A549 (cell line): ENCODE data around the gene SLCO3A1. TPM values are rescaled to one million over a fixed set of nuclear protein-coding genes. Genes with fewer than 3 reads are reported as not detected.

ENCODE experiments used
- ATAC-seq, 2 experiments: fragments of 200-7000 bp in 1 of 2; fragments of >200 bp in 1 of 2; cut with Nextera tagmentation in 1 of 2; cut with Tn5 transposase in 1 of 2; 3 replicates each; pipeline versions ENCODE4 v1.8.0 to v1.9.1; 2018 to 2020; ENCODE audit warnings: mild to moderate bottlenecking in 1 of 2, moderate library complexity in 1 of 2
- CTCF ChIA-PET: fragments of 300-600 bp; sonication (Branson Sonifier 250); formaldehyde crosslinking; extraction: SDS; loops from one replicate; lab custom pipeline; 2021; ENCODE audit warnings: antibody characterized with exemption, inconsistent platforms; lab: Yijun Ruan, JAX
- POLR2A ChIA-PET: fragments of 350-600 bp; formaldehyde crosslinking; extraction: SDS; loops from one replicate; lab custom pipeline; 2021; ENCODE audit warnings: antibody characterized with exemption, inconsistent platforms; lab: Yijun Ruan, JAX
- DNase-seq, 2 experiments: peaks; one replicate each; pipeline versions ENCODE4 v3.0.0 to v3.0.0-alpha.2; 2011 to 2016; ENCODE audit warnings: low read depth in 1 of 2, low spot score in 1 of 2
- FAIRE-seq: peaks from 2 replicates; lab custom pipeline; 2011; peaks lifted over from hg19 to GRCh38; lab: Jason Lieb, UNC
- H3K27ac ChIP-seq, 2 experiments: fragments of >200 bp; sonication (Bioruptor Twin); formaldehyde crosslinking; 3 replicates each; pipeline ENCODE4 v1.5.1; 2016 to 2017
- H3K4me1 ChIP-seq: fragments of >200 bp; sonication (Bioruptor Twin); formaldehyde crosslinking; 3 replicates; pipeline ENCODE4 v1.6.1; 2016
- H3K4me2 ChIP-seq: fragments of >200 bp; sonication (Bioruptor Twin); formaldehyde crosslinking; 3 replicates; pipeline ENCODE4 v1.6.1; 2016
- H3K4me3 ChIP-seq: fragments of >200 bp; sonication (Bioruptor Twin); formaldehyde crosslinking; 3 replicates; pipeline ENCODE4 v1.5.1; 2016
- H3K9me3 ChIP-seq: fragments of >200 bp; sonication (Bioruptor Twin); formaldehyde crosslinking; 3 replicates; pipeline ENCODE4 v1.6.1; 2016
- EHMT2 ChIP-seq: fragments of 200-600 bp; sonication (generic); IDR thresholded peaks from 2 replicates; pipeline ENCODE4 v1.6.1; 2016; ENCODE audit warnings: antibody characterized with exemption, low read depth, mild to moderate bottlenecking, moderate library complexity
- EP300 ChIP-seq, 2 experiments: fragments of >200 bp; sonication (Bioruptor Twin); formaldehyde crosslinking; IDR thresholded peaks; 2 replicates in 1 of 2; 3 replicates in 1 of 2; pipeline ENCODE4 v1.6.1; 2016 to 2017
- HOXB5 ChIP-seq: fragments of 250-450 bp; sonication (Bioruptor Pico); IDR thresholded peaks from 2 replicates; pipeline ENCODE4 v1.5.0; 2020; ENCODE audit warnings: mild to moderate bottlenecking, moderate library complexity
- MAZ ChIP-seq: fragments of 150-350 bp; IDR thresholded peaks from 2 replicates; pipeline ENCODE4 v1.6.1; 2014; ENCODE audit warnings: antibody characterized with exemption, low read depth, low read length, borderline replicate concordance
- NFE2L2 ChIP-seq: fragments of 150-350 bp; conservative IDR thresholded peaks from 2 replicates; pipeline ENCODE4 v1.6.1; 2014; ENCODE audit warnings: low read length
- NPAS2 ChIP-seq: fragments of 250-450 bp; sonication (Bioruptor Pico); IDR thresholded peaks from 2 replicates; pipeline ENCODE4 v1.8.0; 2022; ENCODE audit warnings: mild to moderate bottlenecking, moderate library complexity, borderline replicate concordance
- POLR2AphosphoS2 ChIP-seq: conservative IDR thresholded peaks from 2 replicates; pipeline ENCODE4 v1.6.1; 2012; ENCODE audit warnings: low read length, improper control_type of control experiment, inconsistent platforms
- RFX5 ChIP-seq: fragments of 450-650 bp; IDR thresholded peaks from 2 replicates; pipeline ENCODE4 v1.7.1; 2014; ENCODE audit warnings: antibody characterized with exemption, mild to moderate bottlenecking, moderate library complexity
- SMC3 ChIP-seq: fragments of >200 bp; sonication (Bioruptor Twin); formaldehyde crosslinking; IDR thresholded peaks from 3 replicates; pipeline ENCODE4 v1.6.1; 2018; ENCODE audit warnings: inconsistent platforms
- ZNF302 ChIP-seq: fragments of 250-450 bp; sonication (Bioruptor Pico); IDR thresholded peaks from 2 replicates; pipeline ENCODE4 v1.9.0; 2021; ENCODE audit warnings: inconsistent platforms, mild to moderate bottlenecking, moderate library complexity
- ZSCAN20 ChIP-seq: fragments of 250-450 bp; sonication (Bioruptor Pico); IDR thresholded peaks from 2 replicates; pipeline ENCODE4 v1.8.0; 2022; ENCODE audit warnings: mild to moderate bottlenecking, moderate library complexity
- WGBS: methylation state at CpG from one replicate; pipeline ENCODE4 v1.1.6; 2017; ENCODE audit errors: missing lambda C conversion rate; 5-methylcytosine and 5-hydroxymethylcytosine counted together
- polyA plus RNA-seq, 4 experiments: library from polyadenylated mRNA; depleted of rRNA in 3 of 4; stranded (reverse); fragments of >200 nt; fragmentation: RNase III in 1 of 4; extraction: RNeasy Plus Mini Kit Qiagen cat#74134 plus additional on column Dnase treatment in 1 of 4; gene quantifications; 2 replicates in 3 of 4; 3 replicates in 1 of 4; pipeline ENCODE4 v1.2.3, GENCODE V29; 2011 to 2017
- TF ChIP-seq, protein P1 (sequence below): IDR thresholded peaks from 2 replicates; pipeline ENCODE4 v1.6.1; 2012; ENCODE audit warnings: low read depth, borderline replicate concordance
- TF ChIP-seq, protein P2 (sequence below): fragments of >200 bp; sonication (Bioruptor Twin); formaldehyde crosslinking; IDR thresholded peaks from 2 replicates; pipeline ENCODE4 v1.6.1; 2016
- TF ChIP-seq, protein P3 (sequence below): fragments of 250-450 bp; sonication (Bioruptor Pico); IDR thresholded peaks from 2 replicates; pipeline ENCODE4 v1.5.0; 2021; ENCODE audit warnings: mild to moderate bottlenecking, moderate library complexity, borderline replicate concordance
- TF ChIP-seq, protein P4 (sequence below): fragments of 250-450 bp; sonication (Bioruptor Pico); IDR thresholded peaks from 2 replicates; pipeline ENCODE4 v1.5.0; 2020; ENCODE audit warnings: low read depth, mild to moderate bottlenecking, moderate library complexity
- TF ChIP-seq, protein P5 (sequence below): fragments of 150-350 bp; IDR thresholded peaks from 2 replicates; pipeline ENCODE4 v1.6.1; 2014; ENCODE audit warnings: low read depth, mild to moderate bottlenecking, low read length
- TF ChIP-seq, protein P6 (sequence below): fragments of 200-600 bp; sonication (generic); IDR thresholded peaks from 2 replicates; pipeline ENCODE4 v1.6.1; 2016; ENCODE audit warnings: antibody characterized with exemption, mild to moderate bottlenecking, moderate library complexity
- TF ChIP-seq, protein P7 (sequence below): fragments of >200 bp; sonication (Bioruptor Twin); formaldehyde crosslinking; IDR thresholded peaks from 3 replicates; pipeline ENCODE4 v1.5.1; 2016

Gene SLCO3A1
- polyA plus RNA-seq, 2 of the 4 experiments (the other 2 are of a cell fraction), result 16.8 to 17.0 TPM

DNA sequence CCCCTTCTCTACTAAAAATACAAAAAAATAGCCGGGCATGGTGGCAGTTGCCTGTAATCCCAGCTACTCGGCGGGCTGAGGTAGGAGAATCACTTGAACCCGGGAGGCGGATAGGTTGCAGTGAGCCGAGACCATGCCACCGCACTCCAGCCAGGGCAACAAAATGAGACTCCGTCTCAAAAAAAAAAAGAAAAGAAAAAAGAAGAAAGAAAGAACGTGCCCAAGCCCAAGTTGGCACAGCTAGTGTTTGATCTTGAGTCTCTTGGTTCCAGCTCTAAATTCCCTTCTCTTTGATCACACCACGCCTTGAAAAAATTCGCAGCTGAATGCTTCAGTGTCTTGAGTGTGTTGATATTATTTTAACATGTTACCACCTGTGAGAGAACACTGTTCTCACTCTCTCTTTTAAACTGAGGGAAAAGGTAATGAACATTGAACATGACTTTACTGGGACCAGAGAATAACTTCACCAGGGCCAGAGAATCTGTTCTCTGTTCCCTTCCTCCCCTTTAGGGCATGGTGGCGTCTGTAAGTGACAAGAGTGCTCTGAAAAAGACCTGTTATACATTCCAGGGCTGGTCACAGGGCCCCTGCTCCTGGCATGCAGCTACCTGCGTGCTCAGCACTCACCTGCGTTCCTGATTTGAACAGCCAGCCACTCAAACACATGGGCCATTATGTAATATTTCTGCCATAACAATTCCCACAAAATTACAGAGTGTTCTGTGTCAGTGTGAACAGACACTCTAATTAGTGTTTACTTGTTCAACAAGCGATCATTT is 19.0 kb downstream of the SLCO3A1 start:
- Histone ChIP-seq H3K27ac (no peak overlapping the region), H3K4me1 (peaks cover 8% of the 10 kb centered on the region), H3K9me3 (no peaks in the 10 kb centered on the region), H3K4me2 (no peak overlapping the region), H3K4me3 (no peak overlapping the region)
- 84% methylated on average over 15 of the region's 15 CpGs for WGBS
- FAIRE-seq (no peak), ATAC-seq (no peak), DNase-seq (no peak)
- TF ChIP-seq ZNF302 (CRISPR knock-in tag), result no peak
- no peak for TF ChIP-seq NPAS2
- CTCF ChIA-PET, result interaction anchor here (0.9 to 1.1 kb wide), 3 partner anchors 19 to 209 kb away, joined by 3 to 4 read pairs (median 4); partner anchors contain the start of gene SLCO3A1
- POLR2A ChIA-PET, result no interaction called here

DNA sequence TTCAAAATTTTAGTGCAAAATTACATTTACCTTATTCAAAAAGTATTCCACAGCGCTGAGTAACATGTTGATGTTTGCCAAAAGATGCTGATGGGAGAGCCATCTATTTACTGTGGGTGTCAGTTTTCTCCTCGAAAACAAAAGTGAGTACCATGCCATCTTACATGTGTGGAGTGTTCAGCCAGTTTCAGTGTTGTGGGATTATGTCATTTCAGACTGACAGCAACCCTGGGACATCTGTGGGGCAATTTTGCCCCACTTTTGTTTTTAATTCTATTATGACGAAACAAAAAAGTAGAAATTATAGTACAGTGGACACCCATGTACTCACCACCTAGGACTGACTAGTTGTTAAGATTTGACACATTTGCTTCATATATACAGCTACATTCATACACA is 19.6 kb downstream of the SLCO3A1 start:
- DNase-seq, result no peak
- no peak for FAIRE-seq
- no peak overlapping the region for H3K27ac ChIP-seq
- no peak overlapping the region for H3K4me3 ChIP-seq
- 67% methylated on average over 3 of the region's 3 CpGs for WGBS
- ATAC-seq, result no peak
- CTCF ChIA-PET, result interaction anchor here (0.9 to 1.1 kb wide), 2 partner anchors 19 to 208 kb away, joined by 3 to 4 read pairs; partner anchors contain the start of gene SLCO3A1
- peaks cover 2% of the 10 kb centered on the region for H3K4me1 ChIP-seq
- TF ChIP-seq, protein P1, sequence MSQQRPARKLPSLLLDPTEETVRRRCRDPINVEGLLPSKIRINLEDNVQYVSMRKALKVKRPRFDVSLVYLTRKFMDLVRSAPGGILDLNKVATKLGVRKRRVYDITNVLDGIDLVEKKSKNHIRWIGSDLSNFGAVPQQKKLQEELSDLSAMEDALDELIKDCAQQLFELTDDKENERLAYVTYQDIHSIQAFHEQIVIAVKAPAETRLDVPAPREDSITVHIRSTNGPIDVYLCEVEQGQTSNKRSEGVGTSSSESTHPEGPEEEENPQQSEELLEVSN, result no peak
- TF ChIP-seq, protein P2, sequence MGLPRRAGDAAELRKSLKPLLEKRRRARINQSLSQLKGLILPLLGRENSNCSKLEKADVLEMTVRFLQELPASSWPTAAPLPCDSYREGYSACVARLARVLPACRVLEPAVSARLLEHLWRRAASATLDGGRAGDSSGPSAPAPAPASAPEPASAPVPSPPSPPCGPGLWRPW, result no peak
- TF ChIP-seq, all 56 proteins: peak for 0
- Histone ChIP-seq H3K9me3 (no peaks in the 10 kb centered on the region), H3K4me2 (no peak overlapping the region)
- POLR2A ChIA-PET, result no interaction called here

DNA sequence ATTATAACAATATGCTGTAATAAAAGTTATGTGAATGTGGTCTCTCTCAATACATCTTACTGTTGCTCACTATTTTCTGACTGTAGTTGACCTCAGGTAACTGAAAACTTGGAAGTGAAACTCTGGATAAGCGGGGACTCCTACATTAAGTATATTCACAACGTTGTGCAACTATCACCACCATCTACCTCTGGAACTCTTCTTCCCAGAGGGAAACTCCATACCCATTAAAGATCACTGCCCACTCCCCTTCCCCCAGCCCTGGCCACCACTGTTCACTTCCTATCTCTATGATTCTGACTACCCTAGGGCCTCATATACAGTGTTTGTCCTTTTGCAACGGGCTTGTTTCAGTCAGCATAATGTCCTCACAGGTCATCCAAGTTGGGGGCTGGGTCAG is 20.7 kb downstream of the SLCO3A1 start:
- FAIRE-seq, result no peak
- Histone ChIP-seq H3K27ac (no peak overlapping the region), H3K4me3 (no peak overlapping the region), H3K4me1 (no peaks in the 10 kb centered on the region), H3K4me2 (no peak overlapping the region), H3K9me3 (no peaks in the 10 kb centered on the region)
- ATAC-seq, result no peak
- WGBS, result 74% methylated on average over 3 of the region's 3 CpGs
- POLR2A ChIA-PET, result no interaction called here
- CTCF ChIA-PET, result interaction anchor here (1.1 to 2.2 kb wide), 4 partner anchors 18 to 23 kb away, joined by 3 to 6 read pairs (median 4); partner anchors contain the start of gene SLCO3A1
- no peak for DNase-seq
- TF ChIP-seq EHMT2 (no peak), NFE2L2 (no peak), ZNF302 (CRISPR knock-in tag) (no peak), MAZ (no peak), RFX5 (no peak), POLR2AphosphoS2 (no peak), ZSCAN20 (CRISPR knock-in tag) (no peak), EP300 (IDR thresholded peaks at IDR 0.05) (no peak), HOXB5 (CRISPR knock-in tag) (no peak), SMC3 (no peak)
- TF ChIP-seq, protein P3, sequence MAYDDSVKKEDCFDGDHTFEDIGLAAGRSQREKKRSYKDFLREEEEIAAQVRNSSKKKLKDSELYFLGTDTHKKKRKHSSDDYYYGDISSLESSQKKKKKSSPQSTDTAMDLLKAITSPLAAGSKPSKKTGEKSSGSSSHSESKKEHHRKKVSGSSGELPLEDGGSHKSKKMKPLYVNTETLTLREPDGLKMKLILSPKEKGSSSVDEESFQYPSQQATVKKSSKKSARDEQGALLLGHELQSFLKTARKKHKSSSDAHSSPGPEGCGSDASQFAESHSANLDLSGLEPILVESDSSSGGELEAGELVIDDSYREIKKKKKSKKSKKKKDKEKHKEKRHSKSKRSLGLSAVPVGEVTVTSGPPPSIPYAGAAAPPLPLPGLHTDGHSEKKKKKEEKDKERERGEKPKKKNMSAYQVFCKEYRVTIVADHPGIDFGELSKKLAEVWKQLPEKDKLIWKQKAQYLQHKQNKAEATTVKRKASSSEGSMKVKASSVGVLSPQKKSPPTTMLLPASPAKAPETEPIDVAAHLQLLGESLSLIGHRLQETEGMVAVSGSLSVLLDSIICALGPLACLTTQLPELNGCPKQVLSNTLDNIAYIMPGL (CRISPR knock-in tag), result no peak
- TF ChIP-seq, protein P4, sequence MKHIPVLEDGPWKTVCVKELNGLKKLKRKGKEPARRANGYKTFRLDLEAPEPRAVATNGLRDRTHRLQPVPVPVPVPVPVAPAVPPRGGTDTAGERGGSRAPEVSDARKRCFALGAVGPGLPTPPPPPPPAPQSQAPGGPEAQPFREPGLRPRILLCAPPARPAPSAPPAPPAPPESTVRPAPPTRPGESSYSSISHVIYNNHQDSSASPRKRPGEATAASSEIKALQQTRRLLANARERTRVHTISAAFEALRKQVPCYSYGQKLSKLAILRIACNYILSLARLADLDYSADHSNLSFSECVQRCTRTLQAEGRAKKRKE (CRISPR knock-in tag), result no peak
- TF ChIP-seq, protein P5, sequence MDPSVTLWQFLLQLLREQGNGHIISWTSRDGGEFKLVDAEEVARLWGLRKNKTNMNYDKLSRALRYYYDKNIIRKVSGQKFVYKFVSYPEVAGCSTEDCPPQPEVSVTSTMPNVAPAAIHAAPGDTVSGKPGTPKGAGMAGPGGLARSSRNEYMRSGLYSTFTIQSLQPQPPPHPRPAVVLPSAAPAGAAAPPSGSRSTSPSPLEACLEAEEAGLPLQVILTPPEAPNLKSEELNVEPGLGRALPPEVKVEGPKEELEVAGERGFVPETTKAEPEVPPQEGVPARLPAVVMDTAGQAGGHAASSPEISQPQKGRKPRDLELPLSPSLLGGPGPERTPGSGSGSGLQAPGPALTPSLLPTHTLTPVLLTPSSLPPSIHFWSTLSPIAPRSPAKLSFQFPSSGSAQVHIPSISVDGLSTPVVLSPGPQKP, result no peak
- TF ChIP-seq, protein P6, sequence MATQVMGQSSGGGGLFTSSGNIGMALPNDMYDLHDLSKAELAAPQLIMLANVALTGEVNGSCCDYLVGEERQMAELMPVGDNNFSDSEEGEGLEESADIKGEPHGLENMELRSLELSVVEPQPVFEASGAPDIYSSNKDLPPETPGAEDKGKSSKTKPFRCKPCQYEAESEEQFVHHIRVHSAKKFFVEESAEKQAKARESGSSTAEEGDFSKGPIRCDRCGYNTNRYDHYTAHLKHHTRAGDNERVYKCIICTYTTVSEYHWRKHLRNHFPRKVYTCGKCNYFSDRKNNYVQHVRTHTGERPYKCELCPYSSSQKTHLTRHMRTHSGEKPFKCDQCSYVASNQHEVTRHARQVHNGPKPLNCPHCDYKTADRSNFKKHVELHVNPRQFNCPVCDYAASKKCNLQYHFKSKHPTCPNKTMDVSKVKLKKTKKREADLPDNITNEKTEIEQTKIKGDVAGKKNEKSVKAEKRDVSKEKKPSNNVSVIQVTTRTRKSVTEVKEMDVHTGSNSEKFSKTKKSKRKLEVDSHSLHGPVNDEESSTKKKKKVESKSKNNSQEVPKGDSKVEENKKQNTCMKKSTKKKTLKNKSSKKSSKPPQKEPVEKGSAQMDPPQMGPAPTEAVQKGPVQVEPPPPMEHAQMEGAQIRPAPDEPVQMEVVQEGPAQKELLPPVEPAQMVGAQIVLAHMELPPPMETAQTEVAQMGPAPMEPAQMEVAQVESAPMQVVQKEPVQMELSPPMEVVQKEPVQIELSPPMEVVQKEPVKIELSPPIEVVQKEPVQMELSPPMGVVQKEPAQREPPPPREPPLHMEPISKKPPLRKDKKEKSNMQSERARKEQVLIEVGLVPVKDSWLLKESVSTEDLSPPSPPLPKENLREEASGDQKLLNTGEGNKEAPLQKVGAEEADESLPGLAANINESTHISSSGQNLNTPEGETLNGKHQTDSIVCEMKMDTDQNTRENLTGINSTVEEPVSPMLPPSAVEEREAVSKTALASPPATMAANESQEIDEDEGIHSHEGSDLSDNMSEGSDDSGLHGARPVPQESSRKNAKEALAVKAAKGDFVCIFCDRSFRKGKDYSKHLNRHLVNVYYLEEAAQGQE, result no peak
- TF ChIP-seq, protein P7, sequence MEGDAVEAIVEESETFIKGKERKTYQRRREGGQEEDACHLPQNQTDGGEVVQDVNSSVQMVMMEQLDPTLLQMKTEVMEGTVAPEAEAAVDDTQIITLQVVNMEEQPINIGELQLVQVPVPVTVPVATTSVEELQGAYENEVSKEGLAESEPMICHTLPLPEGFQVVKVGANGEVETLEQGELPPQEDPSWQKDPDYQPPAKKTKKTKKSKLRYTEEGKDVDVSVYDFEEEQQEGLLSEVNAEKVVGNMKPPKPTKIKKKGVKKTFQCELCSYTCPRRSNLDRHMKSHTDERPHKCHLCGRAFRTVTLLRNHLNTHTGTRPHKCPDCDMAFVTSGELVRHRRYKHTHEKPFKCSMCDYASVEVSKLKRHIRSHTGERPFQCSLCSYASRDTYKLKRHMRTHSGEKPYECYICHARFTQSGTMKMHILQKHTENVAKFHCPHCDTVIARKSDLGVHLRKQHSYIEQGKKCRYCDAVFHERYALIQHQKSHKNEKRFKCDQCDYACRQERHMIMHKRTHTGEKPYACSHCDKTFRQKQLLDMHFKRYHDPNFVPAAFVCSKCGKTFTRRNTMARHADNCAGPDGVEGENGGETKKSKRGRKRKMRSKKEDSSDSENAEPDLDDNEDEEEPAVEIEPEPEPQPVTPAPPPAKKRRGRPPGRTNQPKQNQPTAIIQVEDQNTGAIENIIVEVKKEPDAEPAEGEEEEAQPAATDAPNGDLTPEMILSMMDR, result no peak
